Esophagus muscularis mucosa (tissue), 4 donors: ENCODE data around the gene PURA.

Experiments used
- CTCF ChIP-seq, 3 experiments: fragments of 200-600 bp in 2 of 3; fragments of 450-650 bp in 1 of 3; sonication (generic) in 2 of 3; IDR thresholded peaks; one replicate each; pipeline ENCODE4 v1.5.1; 2017 to 2019; ENCODE audit warnings: antibody characterized with exemption in 3 of 3, mild to moderate bottlenecking in 2 of 3, moderate library complexity in 1 of 3
- EP300 ChIP-seq: sonication (generic); formaldehyde crosslinking; IDR thresholded peaks from one replicate; pipeline ENCODE4 v1.6.1; 2017; ENCODE audit warnings: antibody characterized with exemption
- POLR2A ChIP-seq: fragments of 450-650 bp; IDR thresholded peaks from one replicate; pipeline ENCODE4 v1.6.1; 2017; ENCODE audit warnings: antibody characterized with exemption, moderate library complexity, mild to moderate bottlenecking, low read depth
- POLR2AphosphoS5 ChIP-seq, 2 donors: sonication (generic); formaldehyde crosslinking; IDR thresholded peaks; one replicate each; pipeline ENCODE4 v1.6.1; 2017; ENCODE audit warnings: antibody characterized with exemption in 2 of 2

GRCh38 chr5:140104100-140104499 is 9.8 kb upstream of the PURA start:
- TF ChIP-seq CTCF (IDR thresholded peaks at IDR 0.05) (no peak), POLR2A (no peak), POLR2AphosphoS5 (IDR thresholded peaks at IDR 0.05) (no peak), EP300 (no peak)
